GM20000 (cell line): ENCODE data around the gene GKN2.

Experiments
- DNase-seq: peaks from one replicate; pipeline ENCODE4 v3.0.0; 2012; ENCODE audit warnings: low spot score
- TF ChIP-seq, protein P1 (sequence below): IDR thresholded peaks from 2 replicates; pipeline ENCODE4 v1.5.1; 2012; ENCODE audit warnings: mild to moderate bottlenecking, control low read depth; ENCODE audit errors: extremely low read depth, missing control alignments

GKN2 gene

DNA sequence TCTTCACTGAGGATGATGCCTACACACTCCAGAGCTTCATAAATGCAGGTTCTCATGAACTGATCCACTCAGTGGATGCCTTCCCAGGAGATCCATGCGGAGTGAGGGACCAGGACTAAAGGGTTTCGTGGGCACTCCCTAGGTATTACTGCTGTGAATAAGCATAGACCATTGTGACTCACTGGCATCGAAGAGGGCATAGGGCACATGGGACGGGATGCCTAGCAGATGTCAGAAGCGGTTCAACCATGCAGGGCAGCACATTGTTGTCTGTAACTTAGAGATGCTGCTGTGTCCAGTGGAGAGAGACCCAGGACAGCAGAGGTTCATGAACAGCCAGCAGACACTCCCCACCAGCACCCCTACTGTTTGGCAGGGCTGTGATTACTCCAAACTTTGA is 17.2 kb downstream of the GKN2 start:
- TF ChIP-seq, protein P1, sequence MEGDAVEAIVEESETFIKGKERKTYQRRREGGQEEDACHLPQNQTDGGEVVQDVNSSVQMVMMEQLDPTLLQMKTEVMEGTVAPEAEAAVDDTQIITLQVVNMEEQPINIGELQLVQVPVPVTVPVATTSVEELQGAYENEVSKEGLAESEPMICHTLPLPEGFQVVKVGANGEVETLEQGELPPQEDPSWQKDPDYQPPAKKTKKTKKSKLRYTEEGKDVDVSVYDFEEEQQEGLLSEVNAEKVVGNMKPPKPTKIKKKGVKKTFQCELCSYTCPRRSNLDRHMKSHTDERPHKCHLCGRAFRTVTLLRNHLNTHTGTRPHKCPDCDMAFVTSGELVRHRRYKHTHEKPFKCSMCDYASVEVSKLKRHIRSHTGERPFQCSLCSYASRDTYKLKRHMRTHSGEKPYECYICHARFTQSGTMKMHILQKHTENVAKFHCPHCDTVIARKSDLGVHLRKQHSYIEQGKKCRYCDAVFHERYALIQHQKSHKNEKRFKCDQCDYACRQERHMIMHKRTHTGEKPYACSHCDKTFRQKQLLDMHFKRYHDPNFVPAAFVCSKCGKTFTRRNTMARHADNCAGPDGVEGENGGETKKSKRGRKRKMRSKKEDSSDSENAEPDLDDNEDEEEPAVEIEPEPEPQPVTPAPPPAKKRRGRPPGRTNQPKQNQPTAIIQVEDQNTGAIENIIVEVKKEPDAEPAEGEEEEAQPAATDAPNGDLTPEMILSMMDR, result no peak
- DNase-seq, result no peak

DNA sequence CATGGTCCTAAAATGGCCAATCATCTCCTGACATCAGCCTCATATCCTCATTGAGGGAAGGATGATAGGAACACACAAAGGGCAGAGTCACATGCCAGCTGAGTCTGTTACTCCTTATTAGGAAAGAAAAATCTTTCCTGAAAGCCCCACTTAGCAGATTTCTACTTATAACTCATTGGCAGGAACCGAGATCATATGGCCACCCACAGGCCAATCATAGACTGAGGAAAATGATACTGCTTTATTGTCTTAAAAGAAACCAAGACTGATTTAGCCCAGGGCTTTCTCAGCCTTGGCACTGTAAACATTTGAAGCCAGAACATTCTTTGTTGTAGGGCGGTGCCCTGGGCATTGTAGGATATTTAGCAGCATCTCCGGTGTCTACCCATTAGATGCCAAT is 18.7 kb downstream of the GKN2 start:
- TF ChIP-seq, protein P1, result no peak
- DNase-seq, result no peak

- no peak for DNase-seq
- TF ChIP-seq, protein P1, result no peak
These were observed 20.3 kb downstream of the GKN2 start for GRCh38 chr2:68932402-68932801.

GRCh38 chr2:68931799-68932198 is 20.9 kb downstream of the GKN2 start:
- TF ChIP-seq, protein P1, result no peak
- no peak for DNase-seq

- no peak for DNase-seq
- TF ChIP-seq, protein P1, result no peak
These were observed 21.5 kb downstream of the GKN2 start for GRCh38 chr2:68931149-68931711.

DNA sequence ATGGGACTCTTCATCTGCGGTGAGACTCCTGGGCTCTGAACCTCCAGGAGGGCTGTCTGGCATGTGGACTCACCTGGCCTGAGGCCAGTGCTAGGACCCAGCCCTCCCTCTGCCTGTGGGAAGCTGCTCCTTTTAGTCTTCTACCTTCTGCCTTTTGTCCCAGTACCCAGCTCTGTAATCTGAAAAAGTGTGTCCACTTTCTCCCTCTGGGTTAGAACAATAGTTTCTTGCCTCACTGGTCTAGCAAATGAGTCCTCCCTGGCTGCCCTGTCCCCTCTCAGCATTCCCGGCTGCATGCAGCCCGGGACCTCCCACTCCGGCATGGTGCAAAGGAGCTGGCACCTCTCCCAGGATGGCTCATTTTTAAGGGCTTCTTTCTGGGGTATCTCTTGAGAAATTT is 25.9 kb downstream of the GKN2 start:
- no peak for DNase-seq
- TF ChIP-seq, protein P1, result no peak

- TF ChIP-seq, protein P1, result peak; percentile 90
- peak; percentile 61 for DNase-seq
These were observed 27.3 kb downstream of the GKN2 start for GRCh38 chr2:68925295-68925896.
